HK-2 (cell line): ENCODE measurements around the gene KRT84.

Experiments
- DNase-seq: peaks from one replicate; pipeline ENCODE4 v3.0.0-alpha.2; 2018; ENCODE audit not compliant: unreplicated experiment

KRT84 gene

GRCh38 chr12:52387859-52388258, 2.4 kb upstream of the KRT84 start:
- no peak for DNase-seq

- DNase-seq = no peak
These were observed 2.1 kb downstream of the KRT84 start for GRCh38 chr12:52383331-52383730.

GRCh38 chr12:52382854-52383253, 2.6 kb downstream of the KRT84 start:
- no peak for DNase-seq

- DNase-seq = no peak
These were observed 4.2 kb downstream of the KRT84 start for GRCh38 chr12:52381206-52381605.

GRCh38 chr12:52380271-52380694, 5.2 kb downstream of the KRT84 start:
- DNase-seq = peak; percentile 26

GRCh38 chr12:52379536-52379935, 5.9 kb downstream of the KRT84 start:
- no peak for DNase-seq

GRCh38 chr12:52378091-52378490, 7.4 kb downstream of the KRT84 start:
- no peak for DNase-seq

GRCh38 chr12:52377266-52377665, 8.2 kb downstream of the KRT84 start:
- no peak for DNase-seq

GRCh38 chr12:52372216-52373154, 13.0 kb downstream of the KRT84 start:
- peak; percentile 68 for DNase-seq

GRCh38 chr12:52371716-52372115, 13.7 kb downstream of the KRT84 start:
- DNase-seq = no peak

GRCh38 chr12:52370926-52371608, 14.4 kb downstream of the KRT84 start:
- no peak for DNase-seq

- DNase-seq = no peak
These were observed 15.6 kb downstream of the KRT84 start for GRCh38 chr12:52369809-52370208.

GRCh38 chr12:52369211-52369610, 16.2 kb downstream of the KRT84 start:
- no peak for DNase-seq

GRCh38 chr12:52368508-52368907, 16.9 kb downstream of the KRT84 start:
- DNase-seq = no peak

GRCh38 chr12:52367876-52368275, 17.6 kb downstream of the KRT84 start:
- no peak for DNase-seq

GRCh38 chr12:52366738-52367485, 18.5 kb downstream of the KRT84 start, which contains the start of gene KRT85:
KRT85 (minus strand) TSS chr12:52367481; CDS start chr12:52367405, 76 bp downstream.
- DNase-seq = no peak

GRCh38 chr12:52364901-52365489, 20.5 kb downstream of the KRT84 start:
- DNase-seq = no peak

- DNase-seq = no peak
These were observed 21.4 kb downstream of the KRT84 start for GRCh38 chr12:52364061-52364460.

GRCh38 chr12:52363111-52363679, 22.3 kb downstream of the KRT84 start:
- no peak for DNase-seq

- DNase-seq = no peak
These were observed 23.2 kb downstream of the KRT84 start for GRCh38 chr12:52362118-52362726.

GRCh38 chr12:52361553-52361952, 23.9 kb downstream of the KRT84 start:
- no peak for DNase-seq
